Dedifferentiated amniotic fluid mesenchymal stem cell (primary cell): ENCODE measurements around the gene PPM1L.
"Not testable (repeated sequence)": the region's sequence is repeated elsewhere in the genome, so short reads cannot be mapped to it uniquely, and the experiment has no call there.

Experiments used
- DNase-seq: peaks from one replicate; pipeline ENCODE4 v3.0.0-alpha.2; 2016; ENCODE audit errors: extremely low spot score

Gene PPM1L

DNA sequence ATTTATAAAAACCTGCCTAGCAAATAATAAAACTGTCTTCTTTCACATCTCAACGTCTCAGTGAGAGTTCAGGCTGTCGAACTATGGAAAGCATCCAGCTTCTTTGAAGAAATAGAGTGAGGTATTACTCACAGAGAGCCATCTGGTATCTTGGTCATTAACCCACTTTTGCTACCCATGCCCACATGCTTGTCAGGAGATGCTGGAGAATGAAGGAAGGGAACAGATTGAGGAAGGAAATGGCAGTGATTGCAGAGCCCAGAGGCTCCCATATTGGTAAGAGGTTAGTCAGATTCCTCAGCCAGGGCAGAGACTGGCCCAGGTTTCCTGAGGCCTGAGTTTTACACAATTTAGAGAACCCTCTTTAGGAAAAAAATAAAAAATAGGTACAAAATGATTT lies 230.0 kb downstream of the PPM1L start:
- no peak for DNase-seq

DNA sequence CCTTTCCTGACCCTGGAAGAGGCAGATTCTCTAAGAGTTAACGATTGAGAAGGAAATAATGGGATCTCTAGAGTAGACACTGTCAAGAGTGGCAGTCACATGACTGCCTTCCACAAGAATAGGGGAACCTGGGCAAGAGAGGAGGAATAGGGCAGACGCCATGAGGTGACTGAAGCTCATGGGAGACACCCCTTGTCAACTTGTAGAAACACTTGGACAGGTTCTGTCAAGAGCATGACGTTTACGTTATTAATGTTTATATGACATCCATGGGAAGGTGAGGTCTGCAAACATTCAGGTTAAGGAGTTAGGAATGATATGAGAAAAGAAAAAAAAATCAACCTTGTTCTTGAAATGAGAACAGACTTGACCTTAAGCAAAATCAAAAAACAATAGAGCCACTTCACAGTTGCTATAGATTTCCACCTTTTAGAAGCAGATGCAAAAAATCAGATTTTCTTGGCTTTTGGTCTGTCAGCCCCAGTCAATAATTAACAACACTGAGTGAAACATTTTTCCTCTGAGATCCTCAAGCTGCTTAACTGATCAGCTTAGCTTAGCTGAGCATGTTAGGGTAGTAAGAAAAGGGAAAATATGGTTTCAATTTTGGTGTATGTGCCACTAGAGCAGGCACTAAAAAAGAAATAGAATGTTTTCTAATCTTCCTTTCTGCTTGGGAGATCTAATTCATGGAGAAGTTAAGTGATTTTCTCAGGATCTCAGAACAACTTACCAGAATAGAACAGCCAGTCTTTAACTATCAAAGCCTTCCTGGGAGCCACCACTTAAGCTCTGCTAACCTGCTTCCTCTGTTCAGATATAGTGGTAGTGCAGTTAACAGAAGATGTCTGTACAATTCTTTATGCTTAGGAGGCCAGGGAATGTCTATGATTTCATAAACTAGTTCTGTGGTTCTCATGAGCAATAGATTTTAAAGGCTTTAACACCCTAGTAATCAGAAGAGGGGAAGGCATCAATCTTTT lies 232.2 kb downstream of the PPM1L start:
- no peak for DNase-seq

DNA sequence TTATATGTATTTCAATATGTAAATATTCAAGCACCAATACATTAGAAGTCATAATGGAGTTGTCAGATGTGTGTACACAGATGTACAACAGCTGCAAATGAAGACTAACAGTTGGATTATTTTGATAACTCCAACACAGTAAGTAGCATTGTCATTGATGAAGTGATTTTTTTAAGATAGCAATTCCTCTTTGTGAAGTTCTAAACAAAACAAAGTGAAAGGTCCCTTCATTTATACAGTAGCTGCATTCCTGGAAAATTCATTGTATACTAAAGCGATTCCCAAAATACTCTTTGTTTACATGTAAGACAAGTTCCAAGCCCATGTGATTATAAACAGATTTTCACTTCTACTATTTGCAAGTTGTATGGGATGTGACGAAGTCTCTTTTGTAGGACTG lies 234.4 kb downstream of the PPM1L start:
- DNase-seq: no peak

DNA sequence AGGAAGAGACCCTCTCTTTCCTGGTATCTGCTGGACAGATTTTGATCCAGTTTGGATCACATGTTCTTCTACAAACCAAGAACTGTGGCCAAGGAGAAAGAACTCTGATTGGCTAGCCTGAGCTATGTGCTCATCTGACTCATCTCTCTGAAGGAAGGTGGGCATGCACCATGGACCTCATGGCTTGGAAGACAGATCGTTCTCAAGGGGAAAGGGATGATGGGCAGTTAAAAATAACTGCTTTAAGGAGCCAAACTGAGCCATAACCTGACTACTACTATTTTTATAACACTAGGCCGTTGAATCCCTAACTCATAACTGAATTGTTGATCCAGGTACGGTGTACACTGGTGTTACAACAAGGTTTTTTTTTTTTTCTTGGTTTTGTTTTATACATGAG lies 236.7 kb downstream of the PPM1L start:
- DNase-seq: no peak

DNA sequence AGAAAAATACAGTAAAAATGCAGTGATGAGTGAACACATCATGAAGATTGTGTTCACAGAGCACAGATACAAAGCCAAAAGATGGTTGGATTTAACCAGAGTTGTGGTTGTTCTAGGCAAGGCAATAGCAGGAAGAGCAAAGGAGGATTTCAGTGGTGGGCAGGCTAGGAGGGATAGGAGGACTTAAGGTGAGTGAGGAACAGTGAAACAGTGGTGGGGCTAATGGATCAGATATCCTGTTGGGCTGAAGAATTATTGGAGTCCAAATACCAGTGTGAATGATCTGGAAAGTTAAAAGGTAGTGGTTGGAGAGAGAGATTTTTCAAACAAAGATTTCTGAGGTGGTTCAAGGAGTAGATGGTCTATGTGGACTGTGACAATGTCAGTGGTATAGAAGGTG lies 240.8 kb downstream of the PPM1L start:
- DNase-seq: no peak

DNA sequence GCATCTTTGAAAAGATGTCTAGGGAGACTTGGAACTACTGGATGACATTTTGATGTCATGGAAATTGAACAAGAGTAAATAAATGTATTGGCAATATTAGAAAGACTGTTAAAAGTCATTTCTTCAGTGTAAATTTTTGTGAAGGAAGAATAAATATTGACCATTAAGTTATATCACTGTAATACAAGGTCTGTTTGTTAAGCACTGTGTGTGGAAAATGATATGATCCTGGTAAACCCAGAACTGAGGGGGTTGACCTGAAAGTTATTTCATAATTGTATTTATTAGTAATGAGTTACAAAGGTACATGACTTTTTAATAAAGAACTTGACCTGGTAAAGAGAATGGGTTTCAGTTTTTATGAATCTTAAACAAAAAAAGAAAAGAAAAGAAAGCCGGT lies 242.6 kb downstream of the PPM1L start:
- no peak for DNase-seq

DNA sequence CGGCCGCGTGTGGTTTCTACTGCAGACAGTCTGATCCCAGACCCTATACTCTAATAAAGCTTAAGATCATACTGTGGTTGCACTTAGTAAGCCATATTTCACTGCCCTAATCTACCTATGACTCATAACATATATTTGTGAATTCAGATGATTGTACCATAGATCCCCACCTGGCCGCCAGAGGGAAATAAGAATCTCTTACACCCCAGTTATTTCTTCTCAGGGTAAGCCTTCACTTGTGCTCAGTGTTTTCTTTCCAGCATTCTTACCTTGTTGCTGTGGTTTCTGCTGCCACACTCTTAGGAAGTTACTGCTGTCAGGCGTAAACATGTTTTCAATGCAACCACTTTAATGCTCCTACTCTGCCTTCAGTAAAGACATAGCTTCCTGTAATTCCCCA lies 243.2 kb downstream of the PPM1L start:
- no peak for DNase-seq

DNA sequence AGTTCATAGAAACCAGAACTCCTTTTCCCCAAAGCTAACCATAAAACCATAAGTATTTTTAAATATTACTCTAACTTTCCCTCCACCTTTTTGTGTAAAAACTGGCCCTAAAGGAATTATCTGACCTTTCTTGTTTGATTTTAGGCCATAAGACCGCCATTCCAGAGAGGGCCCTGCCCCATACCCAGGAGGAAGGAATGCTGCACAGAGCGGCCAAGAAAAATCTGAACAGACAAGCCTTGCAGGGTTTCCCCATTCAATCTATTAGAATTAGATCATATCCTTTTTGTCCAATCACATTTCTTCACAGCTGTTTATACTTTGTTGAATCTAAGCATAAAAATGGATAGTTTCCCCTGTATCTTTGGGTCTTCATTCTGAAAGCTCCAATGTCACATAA lies 252.1 kb downstream of the PPM1L start:
- DNase-seq: no peak

DNA sequence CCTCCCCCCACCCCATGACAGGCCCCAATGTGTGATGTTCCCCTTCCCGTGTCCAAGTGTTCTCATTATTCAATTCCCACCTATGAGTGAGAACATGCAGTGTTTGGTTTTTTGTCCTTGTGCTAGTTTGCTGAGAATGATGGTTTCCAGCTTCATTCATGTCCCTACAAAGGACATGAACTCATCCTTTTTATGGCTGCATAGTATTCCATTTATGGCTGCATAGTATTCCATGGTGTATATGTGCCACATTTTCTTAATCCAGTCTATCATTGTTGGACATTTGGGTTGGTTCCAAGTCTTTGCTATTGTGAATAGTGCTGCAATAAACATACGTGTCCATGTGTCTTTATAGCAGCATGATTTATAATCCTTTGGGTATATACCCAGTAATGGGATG lies 254.1 kb downstream of the PPM1L start:
- DNase-seq: not testable (repeated sequence)

DNA sequence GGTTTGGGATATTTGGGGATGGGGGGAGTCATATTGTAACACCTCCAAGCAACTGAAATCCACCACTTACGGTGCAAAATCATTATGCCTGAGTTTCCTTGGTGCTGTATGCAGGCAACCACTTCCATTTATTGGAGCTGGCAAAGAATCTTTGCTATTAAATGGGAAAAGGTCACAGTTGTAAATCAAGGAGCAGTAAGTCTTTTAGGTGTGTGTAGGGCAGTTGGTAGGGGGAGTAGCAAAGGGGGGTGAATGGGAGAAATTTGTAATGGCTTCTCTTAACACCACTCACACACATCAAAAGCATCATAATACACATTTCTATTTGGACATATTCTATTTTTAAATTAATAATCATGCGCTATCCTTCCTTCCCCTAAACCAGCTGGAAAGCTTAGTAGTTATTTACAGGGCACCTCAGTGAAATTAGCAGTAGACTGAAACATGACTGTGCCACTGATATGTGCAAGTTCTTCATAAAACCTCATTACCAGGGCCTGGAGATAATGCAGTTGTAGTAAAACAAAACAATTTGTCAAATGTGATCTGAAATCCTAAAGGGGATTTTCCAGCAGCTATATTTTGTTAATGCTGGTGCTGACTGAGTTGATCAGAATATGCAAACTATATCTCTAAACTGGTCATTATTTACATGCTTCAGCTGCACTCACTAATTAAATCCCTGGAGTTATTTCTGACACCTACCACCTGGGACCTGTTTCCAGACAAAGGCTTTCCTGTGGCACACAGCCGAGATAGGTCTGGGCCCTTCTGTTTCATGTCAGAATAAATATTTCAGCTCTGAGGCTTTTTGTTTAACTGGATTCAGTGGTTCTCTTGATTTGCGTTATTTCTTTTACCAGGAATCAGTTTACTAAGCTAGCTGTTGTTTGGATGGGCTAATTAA lies 259.1 kb downstream of the PPM1L start:
- DNase-seq: no peak

DNA sequence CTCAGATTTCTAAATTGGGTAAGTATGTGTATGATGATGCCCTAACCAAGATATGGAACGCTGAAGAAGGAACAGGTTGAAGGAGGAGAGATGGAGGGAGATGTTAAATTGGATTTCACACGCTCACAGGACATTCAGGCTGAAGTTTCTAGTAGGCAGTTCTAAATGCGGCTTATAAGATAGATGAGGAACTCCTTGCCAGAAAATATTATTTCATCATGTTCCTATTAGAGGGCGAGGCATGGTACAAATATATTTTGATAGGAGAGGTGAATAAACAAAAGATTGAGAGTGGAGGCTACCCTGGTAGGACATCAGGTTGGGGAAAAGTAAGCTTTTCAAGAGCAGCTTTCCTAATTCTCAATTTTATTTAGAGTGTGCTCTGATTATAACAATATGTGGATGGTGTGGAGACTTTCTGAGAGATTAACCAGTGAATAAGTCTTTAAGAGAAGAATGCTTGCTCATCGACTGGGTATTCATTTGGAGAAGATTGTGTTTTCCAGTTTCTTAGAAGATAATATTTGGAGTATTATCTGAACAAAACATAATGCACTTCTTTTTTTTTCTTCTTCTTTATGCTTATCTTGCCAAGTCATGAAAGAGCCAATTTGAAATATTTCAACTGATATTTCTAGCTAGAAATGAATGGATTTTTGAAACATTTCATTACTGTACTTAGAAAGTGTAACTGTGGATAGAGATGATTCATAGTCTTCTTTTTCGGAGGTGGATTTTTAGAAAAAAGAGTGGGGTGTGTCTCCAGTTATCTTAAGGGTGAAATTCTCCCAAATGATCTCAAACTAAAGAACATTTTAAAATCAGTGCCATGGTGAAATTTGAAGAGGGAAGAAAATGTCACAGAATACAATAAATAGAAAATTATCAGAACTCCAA lies 260.6 kb downstream of the PPM1L start:
- no peak for DNase-seq

DNA sequence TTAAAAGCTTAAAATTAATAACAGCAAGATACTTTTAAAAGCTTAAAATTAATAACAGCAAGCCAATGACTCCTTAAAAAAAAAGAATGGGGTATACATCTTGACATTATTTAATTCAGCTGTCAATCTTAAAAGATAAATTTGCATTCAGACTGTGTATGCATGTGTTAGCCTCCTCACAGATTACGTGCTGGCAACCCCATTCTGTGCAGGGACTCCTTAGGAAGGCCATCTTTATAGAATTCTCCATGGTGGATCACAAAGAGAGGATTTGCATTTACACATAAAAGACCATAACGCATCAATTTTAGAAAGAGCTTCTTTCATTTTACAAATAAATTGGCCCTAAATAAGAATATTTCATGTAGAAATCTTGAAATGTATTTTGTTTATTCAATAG lies 261.9 kb downstream of the PPM1L start:
- DNase-seq: no peak

DNA sequence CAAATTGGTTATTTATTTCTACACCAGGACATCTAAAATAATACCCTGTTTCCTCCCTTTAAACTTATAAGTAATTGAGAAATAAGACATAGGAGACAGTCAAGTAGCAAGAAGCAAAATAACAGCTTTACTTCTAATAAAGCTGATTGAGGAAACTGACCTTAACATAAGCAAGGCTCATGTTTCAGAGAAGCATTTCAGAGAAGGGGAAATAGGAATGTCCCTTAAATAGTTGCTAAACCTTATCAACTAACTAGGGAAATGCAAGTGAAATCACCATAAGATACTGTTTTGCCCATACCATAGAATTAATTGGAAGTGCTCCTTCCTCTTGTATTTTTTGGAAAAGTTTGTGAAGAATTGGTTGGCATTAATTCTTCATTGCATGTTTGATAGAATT lies 264.2 kb downstream of the PPM1L start:
- DNase-seq: no peak

DNA sequence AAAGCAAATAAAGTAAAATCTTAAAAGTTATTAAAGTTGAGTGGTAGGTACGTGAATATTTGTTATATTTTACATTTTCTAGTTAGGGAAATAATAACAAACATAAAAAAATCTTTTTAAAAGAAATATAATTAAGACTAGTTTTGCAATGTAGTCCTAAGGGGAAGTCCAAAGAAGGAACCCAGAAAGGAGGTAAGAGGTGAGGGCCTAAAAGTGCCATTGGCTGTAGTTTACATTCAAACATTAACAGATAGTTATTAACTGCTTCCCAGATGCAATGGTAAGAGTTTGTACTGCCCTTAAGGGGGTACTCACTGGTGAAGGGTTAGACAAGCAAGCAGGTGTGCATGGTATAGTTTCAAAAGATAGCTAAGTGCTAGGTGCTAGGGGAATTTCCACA lies 269.9 kb downstream of the PPM1L start:
- no peak for DNase-seq

DNA sequence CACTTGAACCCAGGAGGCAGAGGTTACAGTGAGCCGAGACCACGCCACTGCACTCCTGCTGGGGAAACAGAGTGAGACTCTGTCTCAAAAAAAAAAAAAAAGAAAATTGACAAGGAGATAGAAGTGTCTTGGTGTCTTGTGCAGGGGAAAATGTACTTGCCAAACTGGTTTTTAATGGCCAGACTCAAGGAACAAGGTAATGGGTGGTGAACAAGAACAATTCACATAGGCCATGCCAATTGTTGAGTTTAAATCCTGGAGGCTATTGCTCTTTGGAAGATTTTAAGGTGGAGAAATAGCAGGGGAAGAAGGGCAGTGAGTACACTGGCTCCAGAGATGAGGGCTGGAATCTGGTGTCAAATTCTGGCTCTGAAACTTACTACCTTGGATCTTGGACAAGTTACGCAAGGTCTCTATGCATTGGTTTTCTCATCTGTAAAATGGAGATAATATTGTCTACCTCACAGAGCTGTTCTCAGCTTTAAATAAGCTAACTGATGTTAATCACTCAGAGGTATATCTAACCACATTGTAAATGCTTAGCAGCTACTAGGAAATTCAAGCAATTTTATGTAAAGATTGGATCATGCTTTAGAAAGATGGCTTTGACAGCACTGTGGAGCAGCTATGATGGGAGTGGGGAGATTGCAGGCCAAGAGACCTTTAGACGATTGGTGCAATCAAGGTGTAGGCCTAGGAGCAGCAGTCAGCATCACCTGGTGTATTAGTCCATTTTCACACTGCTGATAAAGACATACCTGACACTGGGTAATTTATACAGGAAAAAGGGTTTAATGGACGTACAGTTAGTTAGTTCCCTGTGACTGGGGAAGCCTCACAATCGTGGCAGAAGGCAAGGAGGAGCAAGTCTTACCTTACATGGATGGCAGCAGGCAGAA lies 270.8 kb downstream of the PPM1L start:
- DNase-seq: no peak

DNA sequence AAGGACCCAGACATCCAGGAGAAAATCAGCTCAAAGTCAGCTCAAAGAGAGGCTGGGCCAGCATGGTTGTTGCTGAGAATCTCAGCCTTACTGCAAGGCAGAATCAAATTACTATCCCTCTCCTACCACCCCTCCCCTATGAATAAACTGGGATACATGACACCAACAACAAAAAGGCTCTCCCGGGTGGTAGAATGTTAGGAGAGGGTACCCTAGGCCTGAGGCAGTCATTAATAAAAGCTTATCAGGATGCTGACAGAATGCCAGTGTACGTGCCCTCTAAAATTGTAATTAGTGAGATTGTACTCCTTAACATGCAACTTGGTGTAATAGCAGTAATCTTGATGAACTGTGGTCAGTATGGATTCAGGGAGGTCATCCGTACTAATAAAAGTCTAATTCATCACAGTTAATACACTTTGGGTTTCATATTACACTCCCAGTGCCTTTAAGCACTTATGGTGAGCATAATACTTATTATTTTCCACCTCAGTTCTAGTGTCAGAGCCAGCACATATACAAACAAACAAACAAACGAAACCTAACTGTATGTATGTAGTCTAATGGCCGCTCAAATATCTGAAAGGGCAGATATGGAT lies 272.6 kb downstream of the PPM1L start:
- DNase-seq: no peak

DNA sequence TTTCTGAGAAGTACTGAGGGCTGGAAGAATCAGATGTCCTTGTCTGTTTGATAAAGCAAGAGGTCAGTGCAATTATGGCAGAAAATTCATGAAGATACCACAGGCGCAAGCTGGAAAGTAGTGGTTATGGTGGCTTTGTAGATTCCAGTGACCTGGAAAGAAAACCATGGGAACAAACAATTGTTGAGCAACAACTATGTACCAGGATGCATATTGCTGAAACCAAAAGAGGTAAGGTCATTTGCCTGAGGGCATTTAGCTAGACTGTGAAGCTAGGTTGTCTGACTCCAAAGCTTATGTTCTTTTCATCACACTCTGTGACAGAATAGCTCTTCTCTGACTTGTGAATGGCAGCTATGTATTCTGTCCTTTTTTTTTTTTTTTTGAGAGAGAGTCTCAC lies 275.1 kb downstream of the PPM1L start:
- no peak for DNase-seq

DNA sequence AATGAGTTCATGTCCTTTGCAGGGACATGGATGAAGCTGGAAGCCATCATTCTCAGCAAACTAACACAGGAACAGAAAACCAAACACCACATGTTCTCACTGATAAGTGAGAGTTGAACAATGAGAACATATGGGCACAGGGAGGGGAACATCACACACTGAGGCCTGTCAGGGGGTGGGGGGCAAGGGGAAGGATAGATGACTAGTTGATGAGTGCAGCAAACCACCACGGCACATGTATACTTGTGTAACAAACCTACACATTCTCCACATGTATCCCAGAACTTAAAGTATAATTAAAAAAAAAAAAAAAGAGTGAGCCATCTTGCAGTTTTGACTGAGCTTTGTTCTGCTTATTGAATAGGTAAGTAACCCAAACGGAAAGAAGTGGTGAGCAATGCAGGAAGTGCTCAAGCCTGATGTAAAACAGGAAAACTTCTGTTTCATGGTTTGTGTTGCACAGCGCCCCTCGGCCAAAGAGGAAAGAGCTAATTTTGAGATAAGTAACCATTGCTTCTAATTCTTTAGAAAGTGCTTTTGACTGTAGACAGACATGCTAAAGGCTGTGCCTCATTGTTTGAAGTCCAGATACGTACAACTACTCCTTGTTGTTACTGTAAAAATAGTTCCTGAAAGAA lies 279.0 kb downstream of the PPM1L start:
- not testable (repeated sequence) for DNase-seq

DNA sequence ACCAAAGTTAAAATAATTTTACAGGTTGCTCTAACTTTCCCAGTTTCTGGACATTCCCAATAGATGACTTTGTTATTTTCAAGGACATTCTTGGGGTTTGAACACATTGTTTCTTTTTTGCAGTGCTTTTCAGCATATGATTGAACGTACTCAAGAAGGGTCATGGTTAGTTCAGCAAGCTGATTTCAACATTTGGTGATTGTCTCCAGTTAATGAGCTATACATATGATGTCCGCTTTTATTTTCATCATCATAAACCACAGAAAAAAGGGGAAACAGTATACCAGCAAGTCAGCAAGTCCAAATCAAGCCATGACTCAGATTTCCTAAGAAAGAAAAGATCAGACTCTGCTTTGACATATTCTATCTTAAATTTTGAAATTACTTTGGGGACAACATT lies 279.7 kb downstream of the PPM1L start:
- DNase-seq: peak; percentile 60

DNA sequence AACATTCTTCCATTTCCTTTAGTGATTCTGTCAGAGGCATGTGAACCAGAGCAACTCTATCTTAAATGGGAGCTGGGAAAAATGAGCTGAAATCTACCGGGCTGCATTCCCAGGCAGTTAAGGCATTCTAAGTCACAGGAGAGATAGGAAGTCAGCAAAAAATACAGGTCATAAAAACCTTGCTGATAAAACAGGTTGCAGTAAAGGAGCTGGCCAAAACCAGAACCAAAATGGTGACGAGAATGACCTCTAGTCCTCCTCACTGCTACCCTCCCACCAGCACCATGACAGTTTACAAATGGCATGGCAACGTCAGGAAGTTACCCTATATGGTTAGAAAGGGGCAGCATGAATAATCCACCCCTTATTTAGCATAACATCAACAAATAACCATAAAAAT lies 282.7 kb downstream of the PPM1L start:
- no peak for DNase-seq
